GM19438 (cell line): ENCODE data around the gene ZNF234.
"Not testable (repeated sequence)": the region's sequence is repeated elsewhere in the genome, so short reads cannot be mapped to it uniquely, and the experiment has no call there.

Experiments
- ATAC-seq: cut with Tn5 transposase; IDR thresholded peaks from one replicate; pipeline ENCODE4 v1.9.1; 2021; ENCODE audit warnings: low read depth; ENCODE audit not compliant: unreplicated experiment

ZNF234 gene

DNA sequence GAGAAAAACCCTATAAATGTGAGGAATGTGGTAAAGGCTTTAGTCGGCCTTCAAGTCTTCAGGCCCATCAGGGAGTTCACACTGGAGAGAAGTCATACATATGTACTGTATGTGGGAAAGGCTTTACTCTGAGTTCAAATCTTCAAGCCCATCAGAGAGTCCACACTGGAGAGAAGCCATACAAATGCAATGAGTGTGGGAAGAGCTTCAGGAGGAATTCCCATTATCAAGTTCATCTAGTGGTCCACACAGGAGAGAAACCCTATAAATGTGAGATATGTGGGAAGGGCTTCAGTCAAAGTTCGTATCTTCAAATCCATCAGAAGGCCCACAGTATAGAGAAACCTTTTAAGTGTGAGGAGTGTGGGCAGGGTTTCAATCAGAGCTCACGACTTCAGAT is 35.2 kb downstream of the ZNF234 start:
- no peak for ATAC-seq

DNA sequence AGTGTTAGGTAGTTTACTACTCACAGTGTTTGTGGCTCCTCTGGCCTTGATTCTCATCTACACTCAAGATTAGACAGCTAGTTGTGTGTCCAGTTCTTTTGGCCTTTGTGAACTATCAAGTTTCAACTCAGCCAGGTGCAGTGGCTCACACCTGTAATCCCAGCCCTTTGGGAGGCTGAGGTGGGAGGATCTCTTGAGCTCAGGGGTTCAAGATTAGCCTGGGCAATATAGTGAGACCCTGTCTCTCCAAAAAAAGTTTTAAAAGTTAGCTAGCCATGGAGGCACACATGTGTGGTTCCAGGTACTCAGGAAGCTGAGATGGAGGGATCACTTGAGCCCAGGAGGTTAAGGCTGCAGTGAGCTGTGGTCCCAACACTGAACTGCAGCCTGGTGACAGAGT is 39.6 kb downstream of the ZNF234 start:
- ATAC-seq: no peak

DNA sequence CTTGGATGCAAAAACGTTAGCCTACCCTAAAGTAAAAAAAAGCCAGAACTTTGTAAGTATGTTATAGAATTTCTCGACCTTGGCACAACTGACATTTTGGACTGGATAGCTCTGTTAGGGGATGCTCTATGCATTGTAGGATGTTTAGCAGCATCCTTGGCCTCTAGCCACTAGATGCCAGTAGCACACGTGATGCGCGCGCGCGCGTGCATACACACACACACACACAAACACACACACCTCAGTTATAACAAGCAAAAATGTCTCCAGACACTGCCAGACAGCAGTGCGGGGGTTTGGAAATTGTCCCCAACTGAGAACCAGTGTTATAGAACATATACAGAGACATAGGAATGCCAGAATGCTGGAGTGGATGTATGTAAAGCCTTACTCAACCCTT is 40.8 kb downstream of the ZNF234 start:
- ATAC-seq: no peak

DNA sequence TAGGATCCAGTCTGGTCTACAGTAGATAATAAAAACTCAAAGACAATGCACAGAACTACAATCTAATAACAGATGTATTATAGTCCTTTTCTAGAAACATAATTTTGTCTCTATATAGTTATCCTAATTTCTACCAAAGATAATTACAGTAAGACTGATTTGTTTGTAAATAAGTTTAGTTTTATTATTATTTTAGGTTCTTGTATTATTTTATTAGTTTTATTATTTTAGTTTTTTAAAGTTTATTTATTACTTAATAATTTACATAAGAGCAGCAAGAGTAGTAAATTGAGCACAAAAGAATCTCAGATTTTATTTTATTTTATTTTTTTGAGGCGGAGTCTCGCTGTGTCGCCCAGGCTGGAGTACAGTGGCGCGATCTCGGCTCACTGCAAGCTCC is 48.7 kb downstream of the ZNF234 start:
- no peak for ATAC-seq

DNA sequence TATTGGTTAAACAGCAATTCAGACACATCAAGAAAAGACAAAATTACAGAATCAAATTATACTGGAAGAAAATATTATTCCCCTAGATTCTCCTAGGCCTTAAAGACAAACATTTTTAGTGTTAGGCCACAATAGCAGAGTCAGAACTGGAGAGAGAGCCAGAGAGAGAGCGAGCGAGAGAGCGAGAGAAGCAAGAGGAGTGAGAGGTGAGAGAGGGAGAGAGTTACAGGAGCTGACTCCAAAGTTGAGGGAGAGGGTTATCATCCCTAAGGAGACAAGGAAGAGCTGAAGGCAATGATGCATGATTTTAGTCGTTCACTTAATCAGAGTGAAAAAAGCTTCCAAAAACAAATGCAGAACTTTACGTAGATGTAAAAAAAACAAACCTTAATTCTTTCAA is 50.8 kb downstream of the ZNF234 start:
- no peak for ATAC-seq

DNA sequence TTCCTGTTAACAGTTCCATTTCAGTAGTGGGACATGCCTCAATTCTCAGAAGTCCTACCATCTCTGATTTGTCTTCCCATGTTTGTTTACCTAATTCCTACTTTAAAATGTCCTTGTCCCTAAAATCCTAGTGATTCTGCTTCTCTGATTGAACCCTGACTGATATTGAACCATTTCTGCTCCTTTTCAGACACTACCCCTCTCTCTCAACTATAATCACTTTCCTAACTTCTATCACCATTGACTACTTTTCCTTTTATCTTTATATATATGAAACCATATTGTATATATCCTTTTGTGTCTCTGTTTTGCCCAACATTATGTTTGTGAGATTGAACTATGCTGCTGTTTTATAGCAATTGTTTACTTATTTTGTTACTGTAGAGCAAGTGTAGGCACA is 55.4 kb downstream of the ZNF234 start:
- ATAC-seq: no peak

DNA sequence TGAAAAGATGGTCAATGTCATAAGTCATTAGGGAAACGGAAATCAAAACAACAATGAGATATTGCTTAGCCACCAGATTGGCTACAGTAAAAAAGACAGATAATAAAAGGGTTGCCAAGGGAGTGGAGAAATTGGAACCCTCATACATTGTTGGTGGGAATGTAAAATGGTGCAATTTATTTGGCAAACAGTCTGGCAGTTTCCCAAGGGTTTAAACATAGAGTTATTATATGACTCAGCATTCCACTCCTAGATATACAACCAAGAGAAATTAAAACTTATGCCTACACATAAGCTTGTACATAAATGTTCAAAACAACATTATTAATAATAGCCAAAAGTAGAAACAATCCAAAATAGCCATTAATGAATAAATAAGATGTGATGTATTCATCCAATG is 61.1 kb downstream of the ZNF234 start:
- no peak for ATAC-seq

DNA sequence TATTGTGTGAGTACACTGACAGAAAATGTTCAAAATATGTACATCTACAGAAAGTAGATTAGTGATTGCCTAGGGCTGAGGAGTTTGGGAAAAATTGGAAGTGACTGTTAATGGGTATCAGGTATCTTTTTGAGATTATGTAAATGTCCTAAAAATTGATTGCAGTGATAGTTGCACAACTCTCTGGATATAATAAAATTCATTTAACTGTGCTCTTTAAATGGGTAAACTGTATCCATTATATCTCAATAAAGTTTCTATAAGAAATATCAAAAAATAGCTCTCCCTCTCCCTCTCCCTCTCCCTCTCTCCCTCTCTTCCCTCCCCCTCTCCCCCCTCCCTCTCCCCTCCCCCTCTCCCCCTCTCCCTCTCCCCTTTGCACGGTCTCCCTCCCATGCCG is 61.6 kb downstream of the ZNF234 start:
- ATAC-seq: no peak

DNA sequence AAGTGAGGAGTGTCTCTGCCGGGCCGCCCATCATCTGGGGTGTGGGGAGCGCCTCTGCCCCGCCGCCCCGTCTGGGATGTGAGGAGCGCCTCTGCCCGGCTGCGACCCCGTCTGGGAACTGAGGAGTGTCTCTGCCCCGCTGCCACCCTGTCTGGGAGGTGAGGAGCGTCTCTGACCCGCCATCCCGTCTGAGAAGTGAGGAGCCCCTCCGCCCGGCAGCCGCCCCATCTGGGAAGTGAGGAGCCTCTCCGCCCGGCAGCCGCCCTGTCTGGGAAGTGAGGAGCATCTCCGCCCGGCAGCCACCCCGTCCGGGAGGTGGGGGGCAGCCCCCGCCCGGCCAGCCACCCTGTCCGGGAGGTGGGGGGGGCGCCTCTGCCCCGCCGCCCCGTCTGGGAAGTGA is 62.5 kb downstream of the ZNF234 start:
- not testable (repeated sequence) for ATAC-seq

DNA sequence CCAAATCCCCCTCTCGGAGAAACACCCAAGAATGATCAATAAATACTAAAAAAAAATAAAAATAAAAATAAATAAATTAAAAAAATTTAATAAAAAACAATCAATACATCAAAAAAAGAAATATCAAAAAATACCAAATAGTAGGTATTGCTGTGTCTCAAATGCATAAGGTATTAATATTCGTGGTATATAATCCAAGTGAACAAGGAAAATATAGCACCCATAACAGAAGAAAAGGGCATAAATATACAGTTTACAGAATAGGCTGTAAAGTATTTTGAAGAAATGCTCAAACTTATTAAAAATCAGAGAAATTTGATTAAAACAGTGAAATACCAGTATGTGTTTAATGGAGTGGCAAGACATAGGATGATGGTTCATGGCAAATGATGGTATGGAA is 63.4 kb downstream of the ZNF234 start:
- ATAC-seq: no peak

DNA sequence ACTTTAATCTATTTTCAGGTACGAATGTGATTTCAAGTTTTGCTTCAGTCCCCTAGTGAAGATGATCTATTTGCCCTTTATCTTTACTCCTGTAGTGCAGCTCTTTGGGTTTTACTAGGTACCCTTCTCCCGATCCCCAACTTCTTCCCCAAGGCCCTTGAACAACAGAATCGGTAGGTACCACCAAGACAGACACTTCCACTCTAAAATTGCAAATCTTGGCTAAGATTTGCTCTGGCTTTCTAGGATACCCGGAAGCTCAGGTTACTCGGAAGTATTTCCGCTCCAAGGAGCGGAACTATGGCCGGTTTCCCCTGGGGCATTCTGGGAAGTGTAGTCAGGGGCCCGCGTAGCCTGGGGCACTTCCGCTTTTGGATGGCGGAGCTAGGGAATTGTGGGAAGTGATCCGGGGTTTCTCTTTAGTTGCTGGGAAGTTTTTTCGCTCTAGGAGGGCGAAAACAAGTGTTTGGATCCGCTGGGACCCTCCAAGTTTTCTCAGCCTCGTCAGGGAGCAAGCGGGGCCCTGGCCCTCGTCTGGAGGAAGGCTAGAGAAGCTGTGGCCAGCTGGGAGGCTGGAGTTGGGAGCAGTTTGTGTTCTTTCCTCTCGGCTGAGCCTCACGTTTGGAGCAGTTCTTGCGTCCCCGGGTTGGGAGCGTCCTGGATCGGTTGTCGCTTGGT is 65.9 kb downstream of the ZNF234 start:
- ATAC-seq: peak; percentile 94
